ENCODE measurements around the gene KRTAP10-3. TPM values are rescaled to one million over a fixed set of nuclear protein-coding genes. Genes with fewer than 3 reads are reported as not detected.
A peak's percentile ranks its signal among the peaks of the same experiment; 100 is the strongest.

Gene KRTAP10-3
- total RNA-seq (2021) = 0.62 TPM in 1 of 2 replicates, not detected in the other
- Bru-seq, nascent RNA = percentile 47 among the genes with signal in this experiment
- BruChase-seq, experiment 1, labeled RNA remaining after a 2-hour chase = percentile 26 among the genes with signal in this experiment
- percentile 30 among the genes with signal in this experiment for BruChase-seq, experiment 2, labeled RNA remaining after a 6-hour chase
- long read RNA-seq = 0 reads

- H3K4me3 ChIP-seq (ENCODE audit: low read depth, low read length, poor library complexity, severe bottlenecking) = no peak within 1 kb of the TSS
- no peaks in the 10 kb centered on the region for H3K36me3 ChIP-seq (ENCODE audit: insufficient read depth, low read length, poor library complexity, severe bottlenecking)
- no peaks in the 10 kb centered on the region for H3K27me3 ChIP-seq (replicated peaks; ENCODE audit: insufficient read depth, low read depth, low read length, poor library complexity)
- no peaks in the 10 kb centered on the region for H3K9me3 ChIP-seq (ENCODE audit: low read depth, low read length, poor library complexity, severe bottlenecking)
- BruUV-seq (replicated peaks) = no TSS peak
- ChIA-PET CTCF (no interaction called here), POLR2A (ENCODE audit: low non-redundant PET) (no interaction called here)
- TF ChIP-seq EZH2 (IDR thresholded peaks at IDR 0.05; ENCODE audit: borderline replicate concordance, low read depth, low read length, poor library complexity, severe bottlenecking) = no peak
- TF ChIP-seq CTCF (conservative IDR thresholded peaks at IDR 0.05; ENCODE audit: low read depth, low read length) = no peak
- no peak for DNase-seq (ENCODE audit: low spot score)
- H3K27ac ChIP-seq (ENCODE audit: low read depth, low read length, poor library complexity, severe bottlenecking) = no peak within 1 kb of the TSS
- intact Hi-C loops (cut with micrococcal nuclease; ENCODE audit: unreplicated experiment) = no loop called here
- no peaks in the 10 kb centered on the region for H3K4me1 ChIP-seq (ENCODE audit: insufficient read depth, low read length, poor library complexity, severe bottlenecking)
Observed at GRCh38 chr21:44558695-44559094, at the start of gene KRTAP10-3. KRTAP10-3 (minus strand) TSS chr21:44558795; CDS start chr21:44558715, 80 bp downstream.

- CTCF ChIA-PET = no interaction called here
- POLR2A ChIA-PET (ENCODE audit: low non-redundant PET) = no interaction called here
- no peak overlapping the region for H3K4me3 ChIP-seq (ENCODE audit: low read depth, low read length, poor library complexity, severe bottlenecking)
- H3K27ac ChIP-seq (ENCODE audit: low read depth, low read length, poor library complexity, severe bottlenecking) = no peak overlapping the region
- peaks cover 20% of the 10 kb centered on the region for H3K9me3 ChIP-seq (ENCODE audit: low read depth, low read length, poor library complexity, severe bottlenecking)
- intact Hi-C loops (cut with micrococcal nuclease; ENCODE audit: unreplicated experiment) = loop anchor here (10.0 kb wide), 1 partner anchor 62 kb away; the partner anchor contains the start of gene KRTAP10-1
- no peak for DNase-seq (ENCODE audit: low spot score)
- no peaks in the 10 kb centered on the region for H3K36me3 ChIP-seq (ENCODE audit: insufficient read depth, low read length, poor library complexity, severe bottlenecking)
- no peaks in the 10 kb centered on the region for H3K4me1 ChIP-seq (ENCODE audit: insufficient read depth, low read length, poor library complexity, severe bottlenecking)
- no TSS peak for BruUV-seq (replicated peaks)
- no peaks in the 10 kb centered on the region for H3K27me3 ChIP-seq (replicated peaks; ENCODE audit: insufficient read depth, low read depth, low read length, poor library complexity)
- no peak for TF ChIP-seq CTCF (conservative IDR thresholded peaks at IDR 0.05; ENCODE audit: low read depth, low read length)
Observed at GRCh38 chr21:44606495-44606894, 47.9 kb upstream of the KRTAP10-3 start.

- no peak overlapping the region for H3K27ac ChIP-seq (ENCODE audit: low read depth, low read length, poor library complexity, severe bottlenecking)
- no peak for TF ChIP-seq CTCF (conservative IDR thresholded peaks at IDR 0.05; ENCODE audit: low read depth, low read length)
- ChIA-PET POLR2A (ENCODE audit: low non-redundant PET) (no interaction called here), CTCF (no interaction called here)
- intact Hi-C loops (cut with micrococcal nuclease; ENCODE audit: unreplicated experiment) = loop anchor here (10.0 kb wide), 1 partner anchor 59 kb away; the partner anchor contains the start of gene KRTAP10-1
- H3K9me3 ChIP-seq (ENCODE audit: low read depth, low read length, poor library complexity, severe bottlenecking) = no peaks in the 10 kb centered on the region
- no peaks in the 10 kb centered on the region for H3K4me1 ChIP-seq (ENCODE audit: insufficient read depth, low read length, poor library complexity, severe bottlenecking)
- BruUV-seq (replicated peaks) = no TSS peak
- H3K36me3 ChIP-seq (ENCODE audit: insufficient read depth, low read length, poor library complexity, severe bottlenecking) = no peaks in the 10 kb centered on the region
- H3K4me3 ChIP-seq (ENCODE audit: low read depth, low read length, poor library complexity, severe bottlenecking) = no peak overlapping the region
- no peak for DNase-seq (ENCODE audit: low spot score)
- no peaks in the 10 kb centered on the region for H3K27me3 ChIP-seq (replicated peaks; ENCODE audit: insufficient read depth, low read depth, low read length, poor library complexity)
Observed at GRCh38 chr21:44603911-44604310, 45.3 kb upstream of the KRTAP10-3 start.

Measured in A673 (cell line).